Muscle layer of colon (tissue), 2 donors: Measurements from ENCODE around the gene TNFAIP8.

Experiments used
- H3K27ac ChIP-seq: one replicate; pipeline ENCODE4 v1.7.0; 2013; ENCODE audit warnings: low read depth, mild to moderate bottlenecking, low read length, moderate library complexity
- H3K27me3 ChIP-seq, 2 donors: one replicate each; pipeline ENCODE4 v1.7.0; 2013; ENCODE audit warnings: low read length in 2 of 2, mild to moderate bottlenecking in 2 of 2; ENCODE audit not compliant: insufficient read depth in 2 of 2, control insufficient read depth in 1 of 2
- H3K36me3 ChIP-seq: one replicate; pipeline ENCODE4 v1.7.0; 2013; ENCODE audit warnings: mild to moderate bottlenecking, low read length; ENCODE audit not compliant: insufficient read depth
- H3K4me1 ChIP-seq: one replicate; pipeline ENCODE4 v1.7.0; 2013; ENCODE audit warnings: mild to moderate bottlenecking, low read length; ENCODE audit not compliant: insufficient read depth
- H3K4me3 ChIP-seq, 2 donors: one replicate each; pipeline ENCODE4 v1.7.0; 2013; ENCODE audit warnings: low read length in 2 of 2, low read depth in 1 of 2, mild to moderate bottlenecking in 1 of 2, moderate library complexity in 1 of 2
- H3K9ac ChIP-seq: one replicate; pipeline ENCODE4 v1.7.0; 2013; ENCODE audit warnings: low read length
- H3K9me3 ChIP-seq: one replicate; pipeline ENCODE4 v1.7.0; 2013; ENCODE audit warnings: mild to moderate bottlenecking, low read length
- donor health status: abdominal sarcoma.
- donor health status: Adenocarcinoma of cecum.

TNFAIP8 gene

DNA sequence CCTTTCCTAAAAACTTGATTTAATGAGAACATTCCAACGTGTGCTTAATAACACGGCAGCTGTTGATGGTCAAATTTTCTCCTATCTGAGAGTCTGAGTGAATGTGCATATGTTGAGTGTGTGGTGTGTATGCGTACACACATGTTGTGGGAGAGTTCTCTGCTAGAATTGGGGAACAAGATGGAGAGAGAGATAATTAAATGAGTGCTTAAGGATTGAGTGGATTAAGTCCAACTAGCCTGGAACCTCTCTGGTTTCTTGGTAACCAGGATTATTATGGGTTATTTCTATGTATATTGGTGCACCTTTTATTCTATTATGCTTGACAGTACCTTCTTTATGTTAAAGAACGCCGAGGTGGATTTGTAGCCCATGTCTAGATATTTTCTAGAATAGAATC lies 36.4 kb upstream of the TNFAIP8 start:
- no peaks in the 10 kb centered on the region for H3K9me3 ChIP-seq
- no peak overlapping the region for H3K27ac ChIP-seq
- H3K9ac ChIP-seq, result no peak overlapping the region
- H3K4me1 ChIP-seq, result peaks cover 10% of the 10 kb centered on the region
- H3K27me3 ChIP-seq, result no peaks in the 10 kb centered on the region
- no peaks in the 10 kb centered on the region for H3K36me3 ChIP-seq
- H3K4me3 ChIP-seq, result no peak overlapping the region

DNA sequence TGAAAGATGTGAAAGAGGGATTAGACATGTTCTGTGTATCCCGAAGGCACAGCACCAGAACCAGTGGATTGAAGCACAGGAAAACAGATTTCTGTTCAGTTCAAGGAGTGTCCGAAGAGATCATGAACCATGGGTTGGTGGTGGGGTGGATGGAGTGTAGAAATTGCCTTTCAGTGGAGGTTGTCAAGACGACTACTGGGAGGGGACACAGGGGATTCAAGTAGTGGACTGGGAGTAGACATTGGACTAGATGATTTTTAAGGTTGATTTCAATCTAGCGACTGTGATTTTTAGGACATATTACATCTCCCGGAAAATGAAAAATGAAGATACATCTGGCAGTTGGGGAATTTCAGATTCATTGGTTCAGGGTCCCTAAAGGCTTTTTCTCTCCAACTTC lies 35.9 kb upstream of the TNFAIP8 start:
- H3K27me3 ChIP-seq, result no peaks in the 10 kb centered on the region
- no peak overlapping the region for H3K9ac ChIP-seq
- no peak overlapping the region for H3K27ac ChIP-seq
- no peaks in the 10 kb centered on the region for H3K36me3 ChIP-seq
- H3K4me1 ChIP-seq, result peaks cover 8% of the 10 kb centered on the region
- H3K9me3 ChIP-seq, result no peaks in the 10 kb centered on the region
- H3K4me3 ChIP-seq, result no peak overlapping the region

DNA sequence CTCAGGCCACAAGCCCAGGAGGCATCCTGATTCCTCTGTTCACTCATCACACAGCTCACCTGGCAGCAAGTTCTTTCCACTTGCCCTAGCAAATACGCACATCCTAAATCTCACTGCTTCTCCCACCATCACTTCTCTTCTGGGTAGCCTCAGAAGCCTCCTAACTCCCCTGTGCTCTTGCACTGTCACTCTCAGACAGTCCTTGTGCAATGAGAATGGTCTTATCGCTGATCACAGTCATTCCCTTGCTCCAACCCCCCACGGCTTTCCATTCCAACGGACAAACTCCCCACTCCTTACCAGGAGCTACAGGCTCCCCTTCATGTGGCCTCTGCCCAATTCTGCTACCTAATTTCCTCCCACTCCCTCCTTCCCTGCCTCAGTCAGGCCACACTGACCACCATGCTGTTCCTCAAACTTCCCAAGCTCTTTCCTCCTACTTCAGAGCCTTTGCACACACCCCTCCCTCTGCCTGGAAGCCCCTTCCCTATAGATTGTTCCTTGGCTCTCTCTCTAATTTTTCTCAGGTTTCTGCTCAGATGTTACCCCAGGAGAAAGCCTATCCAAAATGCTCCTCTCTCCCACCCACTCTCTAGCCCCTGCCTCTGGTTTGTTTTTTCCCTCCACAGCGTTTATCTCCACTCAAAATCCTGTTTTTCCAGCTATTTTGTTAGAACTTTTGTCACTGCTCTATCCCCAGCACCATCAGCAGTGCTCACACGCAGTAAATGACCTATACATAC lies 34.1 kb upstream of the TNFAIP8 start:
- Histone ChIP-seq H3K4me1 (no peaks in the 10 kb centered on the region), H3K36me3 (no peaks in the 10 kb centered on the region), H3K27me3 (no peaks in the 10 kb centered on the region), H3K9me3 (no peaks in the 10 kb centered on the region), H3K4me3 (no peak overlapping the region), H3K9ac (no peak overlapping the region), H3K27ac (no peak overlapping the region)

DNA sequence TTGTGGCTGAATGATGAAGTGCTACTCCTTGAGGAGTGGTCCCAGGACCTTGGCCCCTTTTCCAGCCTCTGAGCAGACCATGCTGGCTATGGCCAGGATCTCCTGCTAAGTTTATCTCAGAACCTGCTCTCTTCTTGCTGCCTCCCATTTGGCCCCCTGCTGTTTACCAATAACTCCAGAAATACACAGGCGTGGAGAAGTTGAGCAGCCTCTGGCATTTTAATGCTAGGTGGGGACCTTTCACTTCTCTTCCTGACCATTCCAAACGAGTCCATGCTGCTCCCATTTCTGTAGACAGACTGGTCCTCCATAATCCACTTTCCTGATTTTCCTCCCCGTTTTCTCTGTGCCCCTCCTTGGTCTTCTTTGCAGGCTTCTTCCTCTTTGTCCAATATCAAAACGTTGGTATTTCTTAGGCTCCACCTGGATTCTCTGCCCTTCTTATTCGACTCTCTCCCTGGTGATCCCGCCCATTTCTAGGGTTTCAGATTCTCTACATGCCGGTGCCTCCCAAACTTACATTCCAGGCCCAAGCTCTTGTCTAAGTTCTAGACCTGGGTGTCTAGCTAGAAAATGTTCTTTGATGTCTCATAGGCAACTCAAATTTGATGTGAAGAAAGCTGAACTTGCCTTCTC lies 33.4 kb upstream of the TNFAIP8 start:
- Histone ChIP-seq H3K27me3 (no peaks in the 10 kb centered on the region), H3K36me3 (no peaks in the 10 kb centered on the region), H3K4me3 (no peak overlapping the region), H3K27ac (no peak overlapping the region), H3K9me3 (no peaks in the 10 kb centered on the region), H3K4me1 (no peaks in the 10 kb centered on the region), H3K9ac (no peak overlapping the region)

DNA sequence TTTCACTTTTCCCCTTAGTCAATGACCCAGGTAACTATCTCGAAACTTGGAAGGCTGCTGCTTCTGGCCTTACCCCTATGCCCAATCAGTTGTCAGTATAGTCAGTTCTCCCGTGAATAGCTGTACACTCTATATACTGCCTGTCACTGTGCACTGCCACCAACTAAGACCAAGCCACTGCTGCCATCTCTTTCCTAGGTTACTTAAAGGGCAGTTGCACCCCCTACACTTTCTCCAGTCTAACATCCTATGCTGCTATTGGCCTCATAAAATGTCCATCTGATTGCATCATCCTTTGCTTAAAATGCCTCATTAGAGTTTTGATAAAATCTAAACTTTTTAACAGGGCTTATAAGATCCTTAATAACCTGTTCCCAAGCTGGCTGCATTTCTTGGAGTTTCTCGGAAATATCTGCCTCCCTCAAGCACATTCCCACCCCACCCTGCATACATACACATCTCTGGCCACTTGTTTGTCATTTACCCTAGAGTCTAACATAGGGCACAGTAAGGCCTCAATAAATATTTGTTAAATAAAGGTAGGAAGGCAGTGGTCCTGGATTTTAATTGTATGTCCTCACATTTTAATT lies 32.8 kb upstream of the TNFAIP8 start:
- H3K9ac ChIP-seq, result no peak overlapping the region
- H3K27ac ChIP-seq, result no peak overlapping the region
- peaks cover 1% of the 10 kb centered on the region for H3K4me1 ChIP-seq
- no peaks in the 10 kb centered on the region for H3K9me3 ChIP-seq
- no peaks in the 10 kb centered on the region for H3K36me3 ChIP-seq
- H3K4me3 ChIP-seq, result no peak overlapping the region
- no peaks in the 10 kb centered on the region for H3K27me3 ChIP-seq

DNA sequence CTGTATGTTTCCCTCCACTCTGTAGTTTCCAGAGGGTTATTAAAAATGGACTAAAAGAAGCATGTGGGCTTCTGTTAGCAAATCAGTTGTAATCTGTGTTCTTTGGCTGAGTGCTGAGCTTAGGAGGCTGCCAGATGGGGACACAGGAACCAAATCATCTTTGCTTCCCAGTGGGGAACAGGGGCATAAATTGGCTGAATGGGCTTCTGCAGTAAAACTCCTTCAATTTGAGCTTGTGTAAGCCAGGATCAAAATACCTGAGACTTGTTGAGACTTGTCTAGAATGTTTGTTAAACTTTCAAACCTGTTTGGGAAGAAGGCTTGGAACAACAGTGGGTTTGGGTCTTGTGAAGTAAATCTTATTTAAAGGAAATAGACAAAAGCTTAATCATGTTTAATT lies 32.2 kb upstream of the TNFAIP8 start:
- H3K27me3 ChIP-seq, result no peaks in the 10 kb centered on the region
- H3K27ac ChIP-seq, result no peak overlapping the region
- H3K9me3 ChIP-seq, result no peaks in the 10 kb centered on the region
- no peaks in the 10 kb centered on the region for H3K36me3 ChIP-seq
- H3K4me3 ChIP-seq, result no peak overlapping the region
- H3K9ac ChIP-seq, result no peak overlapping the region
- peaks cover 7% of the 10 kb centered on the region for H3K4me1 ChIP-seq

DNA sequence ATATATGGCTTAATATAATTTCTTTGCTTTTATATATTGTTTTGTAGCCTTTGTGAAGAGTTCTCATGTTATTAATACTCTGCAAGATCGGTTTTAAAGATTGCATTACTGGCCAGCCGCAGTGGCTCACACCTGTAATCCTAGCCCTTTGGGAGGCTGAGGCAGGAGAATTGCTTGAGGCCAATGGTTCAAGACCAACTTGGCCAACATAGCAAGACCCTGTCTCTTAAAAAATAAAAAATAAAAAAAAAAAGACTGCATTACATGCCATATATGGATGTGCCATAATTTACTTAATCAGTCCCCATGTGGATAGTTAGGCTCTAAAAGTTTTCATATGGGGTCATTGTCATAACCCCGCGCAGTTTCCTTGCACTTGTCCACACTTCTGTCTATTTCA lies 31.0 kb upstream of the TNFAIP8 start:
- no peaks in the 10 kb centered on the region for H3K9me3 ChIP-seq
- H3K9ac ChIP-seq, result no peak overlapping the region
- no peak overlapping the region for H3K27ac ChIP-seq
- no peaks in the 10 kb centered on the region for H3K36me3 ChIP-seq
- no peak overlapping the region for H3K4me3 ChIP-seq
- H3K27me3 ChIP-seq, result no peaks in the 10 kb centered on the region
- peaks cover 19% of the 10 kb centered on the region for H3K4me1 ChIP-seq

DNA sequence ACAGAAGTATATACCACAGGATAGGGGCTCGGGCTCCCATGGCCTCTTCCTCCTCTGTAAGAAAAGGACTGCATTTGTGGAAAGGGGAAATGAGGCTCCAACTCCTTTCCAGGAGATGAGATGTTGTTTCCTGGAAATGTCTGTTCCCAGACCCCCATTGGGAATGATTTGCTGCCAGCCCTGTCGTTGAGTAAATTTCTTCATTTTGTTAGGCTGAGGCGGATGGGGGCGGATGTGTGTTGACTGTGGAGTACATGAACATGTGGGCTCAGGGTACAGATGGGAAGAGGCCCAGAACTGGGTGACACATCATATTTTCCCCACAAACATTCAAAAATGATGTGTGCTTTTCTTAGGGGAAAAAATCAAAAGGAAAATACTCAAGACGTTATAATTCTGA lies 28.8 kb upstream of the TNFAIP8 start:
- H3K36me3 ChIP-seq, result no peaks in the 10 kb centered on the region
- no peak overlapping the region for H3K4me3 ChIP-seq
- H3K4me1 ChIP-seq, result peaks cover 36% of the 10 kb centered on the region
- no peaks in the 10 kb centered on the region for H3K27me3 ChIP-seq
- no peak overlapping the region for H3K27ac ChIP-seq
- H3K9ac ChIP-seq, result no peak overlapping the region
- no peaks in the 10 kb centered on the region for H3K9me3 ChIP-seq

DNA sequence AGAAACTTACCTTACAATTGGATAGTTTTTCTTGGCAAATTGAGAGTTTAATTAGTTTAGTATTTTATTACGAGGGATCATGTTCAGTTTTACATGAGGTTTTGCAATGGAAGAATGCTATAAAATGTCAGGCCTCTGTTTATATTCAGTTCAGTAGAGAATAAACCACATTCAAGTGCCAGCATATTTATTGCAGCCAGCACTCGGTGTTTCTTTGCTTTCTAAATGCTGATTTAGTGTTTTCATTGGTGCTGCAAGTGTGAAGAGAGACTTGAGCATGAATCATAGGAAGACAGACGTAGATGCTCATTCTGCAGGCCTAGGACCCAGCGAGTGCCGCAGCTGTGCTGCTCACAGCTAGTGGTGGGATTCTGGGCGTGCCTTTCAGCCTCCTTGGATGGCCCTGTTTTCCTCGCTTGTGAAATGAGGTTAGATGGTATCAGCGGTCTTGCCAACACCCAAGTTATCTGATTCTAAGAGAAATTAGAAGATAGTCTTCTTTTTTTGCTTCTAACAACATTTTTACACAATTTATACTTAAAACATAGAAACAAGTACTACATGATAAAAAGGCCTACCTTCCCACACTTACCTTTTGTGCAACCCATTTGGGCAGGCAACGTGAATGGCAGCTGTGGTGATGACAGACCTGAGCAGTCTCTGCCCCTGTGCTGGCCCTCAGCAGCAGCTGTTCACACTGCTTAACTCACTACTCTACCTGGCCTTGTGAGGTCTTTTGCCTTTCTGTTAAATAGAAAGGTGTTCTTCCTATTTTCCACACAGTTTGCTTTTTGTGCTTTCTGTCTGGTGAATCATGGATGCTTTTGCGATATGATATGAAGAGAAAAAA lies 26.8 kb upstream of the TNFAIP8 start:
- no peak overlapping the region for H3K4me3 ChIP-seq
- no peaks in the 10 kb centered on the region for H3K9me3 ChIP-seq
- no peaks in the 10 kb centered on the region for H3K27me3 ChIP-seq
- H3K9ac ChIP-seq, result no peak overlapping the region
- no peaks in the 10 kb centered on the region for H3K36me3 ChIP-seq
- peak overlapping the region; percentile 16 for H3K27ac ChIP-seq
- H3K4me1 ChIP-seq, result peaks cover 36% of the 10 kb centered on the region

DNA sequence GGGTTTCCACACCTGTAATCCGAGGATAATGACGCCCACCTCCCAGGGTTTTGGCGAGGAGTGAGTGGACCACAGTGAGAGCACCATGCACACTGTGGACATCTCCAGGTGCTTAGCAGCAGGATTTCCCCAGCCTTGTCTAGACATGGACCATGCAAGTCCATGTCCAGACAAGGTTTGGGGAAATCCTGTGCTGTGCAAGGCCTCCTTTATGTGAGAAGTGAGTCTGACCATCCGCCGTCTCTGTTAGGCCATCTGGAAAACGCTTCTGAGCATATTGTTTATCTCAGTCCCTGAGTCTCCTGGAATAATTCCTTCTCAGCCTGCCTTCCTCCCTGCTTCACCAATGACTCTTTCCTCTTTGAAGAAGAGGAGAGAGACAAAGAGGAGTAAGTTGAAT lies 26.2 kb upstream of the TNFAIP8 start:
- peaks cover 38% of the 10 kb centered on the region for H3K4me1 ChIP-seq

More for the DNA sequence above, 26.2 kb upstream of the TNFAIP8 start:
- no peak overlapping the region for H3K4me3 ChIP-seq
- H3K9me3 ChIP-seq, result no peaks in the 10 kb centered on the region
- peak overlapping the region; percentile 60 for H3K27ac ChIP-seq
- no peak overlapping the region for H3K9ac ChIP-seq
- H3K36me3 ChIP-seq, result no peaks in the 10 kb centered on the region
- no peaks in the 10 kb centered on the region for H3K27me3 ChIP-seq
